Mesenchymal stem cell (in vitro differentiated cells and primary cell): ENCODE measurements around the gene LIMCH1.
"Not testable (repeated sequence)": the region's sequence is repeated elsewhere in the genome, so short reads cannot be mapped to it uniquely, and the experiment has no call there.

ENCODE experiments used
- DNase-seq: peaks from one replicate; pipeline ENCODE4 v3.0.0-alpha.2; 2013
- H2AFZ ChIP-seq: one replicate; pipeline ENCODE4 v1.6.1; 2013; ENCODE audit warnings: low read depth, mild to moderate bottlenecking, control low read depth, inconsistent platforms, low read length, moderate library complexity
- H2AK5ac ChIP-seq: 2 replicates; pipeline ENCODE4 v1.6.1; 2013; ENCODE audit warnings: low read length, moderate library complexity, mild to moderate bottlenecking, inconsistent platforms; ENCODE audit not compliant: severe bottlenecking
- H2BK120ac ChIP-seq: one replicate; pipeline ENCODE4 v1.6.1; 2013; ENCODE audit warnings: low read depth, mild to moderate bottlenecking, inconsistent platforms, low read length, moderate library complexity
- H2BK12ac ChIP-seq, 2 experiments: one replicate each; pipeline ENCODE4 v1.6.1; 2013; ENCODE audit warnings: inconsistent platforms in 2 of 2, low read length in 2 of 2, mild to moderate bottlenecking in 2 of 2, moderate library complexity in 2 of 2, control low read depth in 1 of 2
- H2BK15ac ChIP-seq: one replicate; pipeline ENCODE4 v1.6.1; 2013; ENCODE audit warnings: mild to moderate bottlenecking, low read depth, inconsistent platforms; ENCODE audit not compliant: poor library complexity, severe bottlenecking
- H2BK5ac ChIP-seq: 2 replicates; pipeline ENCODE4 v1.6.1; 2013; ENCODE audit warnings: low read depth, mild to moderate bottlenecking, low read length, control low read depth, inconsistent platforms; ENCODE audit not compliant: poor library complexity, severe bottlenecking
- H3K14ac ChIP-seq, 2 experiments: one replicate each; pipeline ENCODE4 v1.6.1; 2013; ENCODE audit warnings: inconsistent platforms in 2 of 2, low read length in 2 of 2, control low read depth in 1 of 2, mild to moderate bottlenecking in 1 of 2, moderate library complexity in 1 of 2
- H3K18ac ChIP-seq, 2 experiments: one replicate each; pipeline ENCODE4 v1.6.1; 2013; ENCODE audit warnings: inconsistent platforms in 2 of 2, low read length in 2 of 2, control low read depth in 1 of 2, low read depth in 1 of 2, mild to moderate bottlenecking in 1 of 2
- H3K23ac ChIP-seq, 2 experiments: one replicate each; pipeline ENCODE4 v1.6.1; 2013; ENCODE audit warnings: inconsistent platforms in 2 of 2, low read length in 2 of 2, mild to moderate bottlenecking in 2 of 2, moderate library complexity in 2 of 2, control low read depth in 1 of 2
- H3K27ac ChIP-seq: 2 replicates; pipeline ENCODE4 v1.5.1; 2013; ENCODE audit warnings: mild to moderate bottlenecking, moderate library complexity, low read length, control low read depth, inconsistent platforms; ENCODE audit not compliant: poor library complexity, severe bottlenecking
- H3K27me3 ChIP-seq, 2 experiments: 2 replicates each; pipeline versions ENCODE4 v1.6.1 to v1.7.0; 2013; ENCODE audit warnings: low read length in 2 of 2, mild to moderate bottlenecking in 2 of 2, moderate library complexity in 2 of 2, control low read depth in 1 of 2, inconsistent platforms in 1 of 2; ENCODE audit not compliant: control insufficient read depth in 1 of 2, insufficient read depth in 1 of 2
- H3K36me3 ChIP-seq, 2 experiments: 2 replicates each; pipeline versions ENCODE4 v1.6.1 to v1.7.0; 2013; ENCODE audit warnings: low read length in 2 of 2, control low read depth in 1 of 2, inconsistent platforms in 1 of 2, low read depth in 1 of 2, mild to moderate bottlenecking in 1 of 2; ENCODE audit not compliant: insufficient read depth in 2 of 2, control insufficient read depth in 1 of 2
- H3K4ac ChIP-seq, 2 experiments: one replicate each; pipeline ENCODE4 v1.6.1; 2013; ENCODE audit warnings: inconsistent platforms in 2 of 2, low read length in 2 of 2, mild to moderate bottlenecking in 2 of 2, moderate library complexity in 2 of 2, control low read depth in 1 of 2, low read depth in 1 of 2
- H3K4me1 ChIP-seq: 2 replicates; pipeline ENCODE4 v1.6.1; 2013; ENCODE audit warnings: low read depth, low read length, control low read depth; ENCODE audit not compliant: control insufficient read depth, insufficient read depth
- H3K4me2 ChIP-seq: 2 replicates; pipeline ENCODE4 v1.6.1; 2013; ENCODE audit warnings: low read length, mild to moderate bottlenecking, inconsistent platforms; ENCODE audit not compliant: poor library complexity, severe bottlenecking
- H3K4me3 ChIP-seq, 2 experiments: 2 replicates each; pipeline versions ENCODE4 v1.5.1 to v1.7.0; 2013; ENCODE audit warnings: low read length in 2 of 2, mild to moderate bottlenecking in 2 of 2, control low read depth in 1 of 2, low read depth in 1 of 2; ENCODE audit not compliant: insufficient read depth in 1 of 2
- H3K79me1 ChIP-seq: replicated peaks from 2 replicates; pipeline ENCODE4 v1.6.1; 2013; ENCODE audit warnings: mild to moderate bottlenecking, control low read depth, low read length, inconsistent platforms; ENCODE audit not compliant: poor library complexity, severe bottlenecking
- H3K9ac ChIP-seq: 2 replicates; pipeline ENCODE4 v1.7.0; 2013; ENCODE audit warnings: mild to moderate bottlenecking, low read length, moderate library complexity
- H3K9me3 ChIP-seq: 2 replicates; pipeline ENCODE4 v1.7.0; 2013; ENCODE audit warnings: mild to moderate bottlenecking, low read length; ENCODE audit not compliant: control insufficient read depth
- H4K8ac ChIP-seq: one replicate; pipeline ENCODE4 v1.6.1; 2013; ENCODE audit warnings: inconsistent platforms, mild to moderate bottlenecking, low read length, moderate library complexity
- H4K91ac ChIP-seq: one replicate; pipeline ENCODE4 v1.6.1; 2013; ENCODE audit warnings: mild to moderate bottlenecking, low read length, inconsistent platforms
- WGBS: methylation state at CpG from one replicate; pipeline ENCODE4 v1.1.7; 2013; ENCODE audit warnings: mixed read lengths; 5-methylcytosine and 5-hydroxymethylcytosine counted together

LIMCH1 gene

GRCh38 chr4:41646862-41647261 lies 108.9 kb downstream of the LIMCH1 start:
- H4K91ac ChIP-seq = no peak overlapping the region
- H3K36me3 ChIP-seq = peaks cover 0 to 2% of the 10 kb centered on the region in 2 experiments
- H3K27ac ChIP-seq = no peak overlapping the region
- no peak overlapping the region for H2BK120ac ChIP-seq
- DNase-seq = no peak
- H3K14ac ChIP-seq = no peak overlapping the region
- no peak overlapping the region for H3K18ac ChIP-seq
- H3K79me1 ChIP-seq = no peaks in the 10 kb centered on the region
- no peaks in the 10 kb centered on the region for H3K9me3 ChIP-seq
- no peak overlapping the region for H2AK5ac ChIP-seq
- H3K27me3 ChIP-seq = peaks cover 19 to 20% of the 10 kb centered on the region in 2 experiments
- H3K4ac ChIP-seq = no peak overlapping the region
- H2BK5ac ChIP-seq = no peak overlapping the region
- H3K4me3 ChIP-seq = no peak overlapping the region
- WGBS = no CpG with 5 or more reads among the region's 1 CpG
- no peak overlapping the region for H3K9ac ChIP-seq
- no peak overlapping the region for H2BK12ac ChIP-seq
- no peak overlapping the region for H2AFZ ChIP-seq
- no peak overlapping the region for H4K8ac ChIP-seq
- no peak overlapping the region for H2BK15ac ChIP-seq
- H3K4me1 ChIP-seq = peaks cover 5% of the 10 kb centered on the region
- no peak overlapping the region for H3K23ac ChIP-seq
- H3K4me2 ChIP-seq = no peak overlapping the region

GRCh38 chr4:41647383-41647782 lies 109.4 kb downstream of the LIMCH1 start:
- Histone ChIP-seq H2BK12ac (no peak overlapping the region), H3K4me3 (no peak overlapping the region), H4K8ac (no peak overlapping the region), H3K4me2 (no peak overlapping the region), H2BK120ac (no peak overlapping the region), H3K27me3 (peaks cover 19 to 20% of the 10 kb centered on the region in 2 experiments), H3K14ac (no peak overlapping the region), H3K4me1 (peaks cover 5% of the 10 kb centered on the region), H4K91ac (no peak overlapping the region), H3K9ac (no peak overlapping the region), H3K79me1 (no peaks in the 10 kb centered on the region), H3K4ac (no peak overlapping the region), H3K23ac (no peak overlapping the region), H2AK5ac (no peak overlapping the region), H3K9me3 (no peaks in the 10 kb centered on the region), H3K27ac (no peak overlapping the region), H2AFZ (no peak overlapping the region), H3K36me3 (peaks cover 0 to 2% of the 10 kb centered on the region in 2 experiments), H2BK15ac (no peak overlapping the region), H2BK5ac (no peak overlapping the region), H3K18ac (no peak overlapping the region)
- WGBS = 94% methylated on average over 2 of the region's 3 CpGs
- no peak for DNase-seq

GRCh38 chr4:41651150-41651549 lies 113.2 kb downstream of the LIMCH1 start:
- not testable (repeated sequence) for H3K14ac ChIP-seq, H2BK15ac ChIP-seq, H3K4me1 ChIP-seq, H3K4me2 ChIP-seq, H3K4me3 ChIP-seq, H3K18ac ChIP-seq, H3K36me3 ChIP-seq, H3K79me1 ChIP-seq, H4K8ac ChIP-seq, H3K9ac ChIP-seq, H2BK120ac ChIP-seq, H2AFZ ChIP-seq, H3K23ac ChIP-seq, H3K9me3 ChIP-seq, H2BK12ac ChIP-seq, H2BK5ac ChIP-seq, H3K4ac ChIP-seq, H2AK5ac ChIP-seq, DNase-seq, H4K91ac ChIP-seq, H3K27me3 ChIP-seq, H3K27ac ChIP-seq

- Histone ChIP-seq H3K27me3 (no peaks in the 10 kb centered on the region), H3K23ac (no peak overlapping the region), H4K91ac (no peak overlapping the region), H3K4me3 (no peak overlapping the region), H2BK12ac (no peak overlapping the region), H3K9ac (no peak overlapping the region), H3K18ac (no peak overlapping the region), H3K9me3 (no peaks in the 10 kb centered on the region), H3K4me1 (no peaks in the 10 kb centered on the region), H2BK15ac (no peak overlapping the region), H3K14ac (no peak overlapping the region), H2BK5ac (no peak overlapping the region), H3K27ac (no peak overlapping the region), H2AK5ac (no peak overlapping the region), H2AFZ (no peak overlapping the region), H3K79me1 (no peaks in the 10 kb centered on the region), H3K4ac (no peak overlapping the region), H3K36me3 (peaks cover 0 to 2% of the 10 kb centered on the region in 2 experiments), H3K4me2 (no peak overlapping the region), H2BK120ac (no peak overlapping the region), H4K8ac (no peak overlapping the region)
- WGBS = 100% methylated on average over 1 of the region's 1 CpG
- peak; percentile 53 for DNase-seq
These were observed 115.0 kb downstream of the LIMCH1 start for GRCh38 chr4:41652971-41653370.
